Epidermal melanocyte (primary cell): Measurements from ENCODE around the gene CDC40.
A peak's percentile ranks its signal among the peaks of the same experiment; 100 is the strongest.
"Not testable (repeated sequence)": the region's sequence is repeated elsewhere in the genome, so short reads cannot be mapped to it uniquely, and the experiment has no call there.

Source experiments
- DNase-seq: peaks from one replicate; pipeline ENCODE4 v3.0.0; 2011; ENCODE audit warnings: low spot score; ENCODE audit not compliant: insufficient read length

The CDC40 gene

DNA sequence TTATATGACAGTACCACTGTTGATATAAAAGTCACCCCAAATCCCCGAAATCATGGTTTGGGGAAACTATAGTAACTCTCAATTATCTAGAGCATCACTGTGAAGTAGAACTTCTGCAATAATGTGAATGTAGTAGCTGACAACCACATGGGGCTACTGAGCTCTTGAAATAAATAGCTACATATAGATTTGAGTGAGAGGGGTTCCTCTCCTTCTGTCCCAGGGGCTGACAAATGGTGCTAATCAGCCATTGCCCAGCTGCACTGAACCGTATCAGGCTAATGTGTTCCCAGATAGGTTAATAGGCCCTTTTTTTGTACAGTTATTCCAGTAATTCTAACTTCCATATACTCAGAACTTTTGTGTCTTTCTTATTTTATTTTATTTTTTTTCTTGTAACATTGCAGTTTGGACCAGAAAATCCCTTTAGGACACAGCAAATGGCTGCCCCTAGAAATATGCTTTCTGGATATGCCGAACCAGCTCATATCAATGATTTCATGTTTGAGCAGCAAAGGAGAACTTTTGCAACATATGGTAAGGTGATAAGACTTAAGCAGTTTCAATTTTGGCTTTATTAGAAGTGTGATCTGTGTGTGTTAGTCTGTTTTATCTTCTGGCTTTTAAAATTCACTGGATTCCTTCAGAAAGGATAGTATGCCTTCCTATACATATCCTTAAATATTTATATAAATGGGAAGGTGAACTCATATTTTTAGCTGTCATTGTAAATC lies 21.1 kb downstream of the CDC40 start:
- DNase-seq: no peak

DNA sequence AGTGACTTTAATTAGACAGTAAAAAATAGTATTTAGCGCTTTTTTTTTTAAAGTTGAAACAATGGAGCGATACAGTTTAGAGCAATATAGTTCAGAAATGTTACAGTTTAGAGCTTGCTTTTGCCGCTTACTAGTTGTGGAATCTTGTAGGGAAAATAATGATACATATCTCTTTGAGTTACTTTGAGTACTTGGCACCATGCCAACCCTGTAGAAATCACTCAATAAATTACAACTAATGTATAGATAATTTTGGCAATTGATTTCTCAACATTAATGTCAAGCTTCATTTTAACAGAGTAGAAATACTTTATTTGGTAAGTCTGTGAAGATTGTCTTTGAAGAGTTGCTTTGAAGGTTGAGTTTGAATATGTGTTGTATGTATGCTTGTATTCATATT lies 27.4 kb downstream of the CDC40 start:
- no peak for DNase-seq

DNA sequence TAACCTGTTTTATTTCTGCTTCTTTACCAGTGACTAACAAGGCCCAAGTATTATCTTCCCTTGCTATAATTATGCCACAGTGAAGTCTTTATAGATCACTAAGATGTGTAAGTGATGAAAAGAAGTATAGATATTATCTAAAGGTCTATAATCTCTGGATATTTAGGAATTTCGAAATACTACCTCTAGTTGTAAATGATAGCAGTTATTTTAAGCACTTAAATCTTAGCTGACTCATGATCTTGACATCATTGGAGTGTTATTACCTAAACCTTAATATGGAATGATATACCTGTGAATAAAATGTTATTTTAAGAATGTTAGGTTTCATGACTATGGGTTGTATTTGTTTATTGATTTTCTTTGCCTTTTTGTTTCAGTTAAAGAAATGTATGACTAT lies 31.5 kb downstream of the CDC40 start:
- no peak for DNase-seq

- no peak for DNase-seq
Observed at GRCh38 chr6:110214338-110214737, 34.1 kb downstream of the CDC40 start.

DNA sequence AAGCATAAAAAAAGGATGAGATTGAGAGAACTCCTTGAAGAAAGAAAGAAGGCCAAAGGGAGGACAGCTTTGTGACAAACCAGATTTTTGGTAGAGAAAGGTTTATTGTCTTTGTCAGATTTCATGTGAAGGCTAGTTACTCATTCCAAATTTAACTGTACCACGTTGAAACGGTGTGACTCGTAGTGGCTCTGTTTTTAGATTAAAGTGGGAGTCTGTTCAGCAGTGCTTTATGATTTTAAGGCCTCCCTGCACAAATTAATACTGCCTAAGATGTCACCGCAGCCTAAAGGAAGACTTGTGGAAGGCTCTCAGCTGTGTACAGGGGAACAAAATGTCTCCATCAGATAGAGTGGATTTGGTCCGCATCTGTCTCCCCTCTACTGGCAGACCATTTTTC lies 35.9 kb downstream of the CDC40 start:
- DNase-seq: no peak

- DNase-seq: no peak
Observed at GRCh38 chr6:110217266-110217665, 37.0 kb downstream of the CDC40 start.

DNA sequence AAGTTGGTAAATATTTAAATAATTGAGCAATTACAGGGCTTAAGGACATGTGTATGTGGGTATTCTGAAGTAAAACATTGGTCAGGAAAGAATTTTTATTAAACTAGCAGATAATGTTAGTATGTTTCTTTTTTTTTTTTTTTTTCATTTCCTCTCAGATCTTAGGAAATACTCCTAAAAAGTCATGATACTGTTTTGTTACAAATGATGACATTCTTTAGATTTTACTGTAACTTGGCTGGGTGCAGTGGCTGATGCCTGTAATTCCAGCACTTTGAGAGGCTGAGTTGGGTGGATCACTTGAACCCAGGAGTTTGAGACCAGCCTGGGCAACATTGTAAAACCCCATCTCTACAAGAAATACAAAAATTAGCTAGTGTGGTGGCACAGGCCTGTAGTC lies 41.5 kb downstream of the CDC40 start:
- no peak for DNase-seq

GRCh38 chr6:110226261-110226660 lies 46.0 kb downstream of the CDC40 start:
- DNase-seq: no peak

- no peak for DNase-seq
Observed at GRCh38 chr6:110232450-110232849, 52.2 kb downstream of the CDC40 start.

DNA sequence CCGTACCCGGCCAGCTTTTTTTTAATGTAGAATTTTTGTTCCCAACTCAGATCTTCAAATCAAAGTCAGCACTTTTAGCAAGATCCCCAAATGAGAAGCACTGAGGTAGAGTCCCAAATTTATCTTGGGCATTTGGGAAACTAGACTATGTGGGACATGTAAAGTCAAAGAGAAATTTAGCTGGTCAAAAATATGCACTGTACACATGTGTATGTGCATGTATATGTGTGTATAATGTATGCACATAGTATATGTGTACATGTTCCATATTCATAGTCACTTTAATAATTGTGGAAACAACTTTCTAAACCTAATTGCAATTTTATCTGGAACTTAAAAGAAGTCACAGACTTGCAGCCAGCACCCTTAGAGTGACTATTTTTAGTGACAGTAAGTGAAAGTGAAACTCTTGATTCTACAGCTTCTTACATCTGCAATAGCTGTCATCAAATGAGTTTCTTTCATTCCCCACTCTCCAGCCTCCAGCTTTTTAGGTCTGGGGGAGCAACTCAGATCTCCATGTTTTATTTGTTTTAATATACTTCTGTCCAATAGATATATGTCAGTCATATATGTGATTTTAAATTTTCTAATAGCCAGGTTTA lies 53.6 kb downstream of the CDC40 start:
- no peak for DNase-seq

- not testable (repeated sequence) for DNase-seq
Observed at GRCh38 chr6:110236007-110236406, 55.8 kb downstream of the CDC40 start.

DNA sequence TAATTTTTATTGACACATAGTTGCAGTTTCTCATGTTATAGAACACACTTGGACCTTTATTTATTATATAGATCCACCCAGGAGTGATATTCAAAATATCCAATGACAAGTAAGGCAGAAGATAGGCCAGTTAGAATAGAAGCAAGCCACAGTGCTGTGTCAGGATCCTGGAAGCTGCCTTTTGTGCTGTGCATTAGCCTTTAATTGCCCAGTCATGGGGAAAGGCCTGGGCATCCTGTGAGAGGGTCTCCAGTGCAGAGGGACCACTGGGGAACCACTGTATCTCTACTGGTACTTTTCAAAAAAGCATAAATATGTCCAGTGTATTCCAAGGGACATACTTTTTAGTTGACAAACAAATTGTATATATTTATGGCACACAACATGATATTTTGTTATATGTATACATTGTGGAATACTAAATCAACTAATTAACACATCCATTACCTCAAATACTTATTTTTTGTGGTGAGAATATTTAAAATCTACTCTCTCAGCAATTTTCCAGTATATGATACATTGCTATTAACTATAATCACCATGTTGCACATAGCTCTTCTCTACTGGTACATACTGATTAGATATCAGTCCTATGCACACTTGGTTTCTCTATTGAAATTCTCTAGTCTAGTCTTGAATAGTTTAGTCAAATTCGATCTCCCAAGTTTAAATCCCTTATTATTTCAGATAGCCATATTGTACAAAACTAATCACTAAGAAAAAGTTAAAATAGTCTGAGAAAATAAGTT lies 59.5 kb downstream of the CDC40 start:
- DNase-seq: no peak

- not testable (repeated sequence) for DNase-seq
Observed at GRCh38 chr6:110244621-110245020, 64.4 kb downstream of the CDC40 start.

DNA sequence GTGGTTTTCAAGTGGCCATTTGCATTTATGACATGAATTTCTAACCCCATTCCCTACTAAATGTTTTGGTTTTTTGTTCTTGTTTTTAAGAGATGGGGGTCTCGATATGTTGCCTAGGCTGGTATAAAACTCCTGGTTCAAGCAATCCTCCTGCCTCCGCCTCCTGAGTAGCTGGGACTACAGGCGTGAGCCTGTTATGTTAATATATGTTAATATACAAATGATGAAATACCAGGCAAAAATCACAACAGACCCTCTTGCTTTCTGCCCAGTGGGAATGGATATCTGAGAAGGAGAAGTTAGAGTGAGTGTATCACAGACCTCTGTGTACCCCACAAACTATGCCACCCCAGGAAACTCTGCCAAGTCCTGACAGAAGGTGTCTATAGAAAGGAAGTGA lies 66.2 kb downstream of the CDC40 start:
- no peak for DNase-seq

DNA sequence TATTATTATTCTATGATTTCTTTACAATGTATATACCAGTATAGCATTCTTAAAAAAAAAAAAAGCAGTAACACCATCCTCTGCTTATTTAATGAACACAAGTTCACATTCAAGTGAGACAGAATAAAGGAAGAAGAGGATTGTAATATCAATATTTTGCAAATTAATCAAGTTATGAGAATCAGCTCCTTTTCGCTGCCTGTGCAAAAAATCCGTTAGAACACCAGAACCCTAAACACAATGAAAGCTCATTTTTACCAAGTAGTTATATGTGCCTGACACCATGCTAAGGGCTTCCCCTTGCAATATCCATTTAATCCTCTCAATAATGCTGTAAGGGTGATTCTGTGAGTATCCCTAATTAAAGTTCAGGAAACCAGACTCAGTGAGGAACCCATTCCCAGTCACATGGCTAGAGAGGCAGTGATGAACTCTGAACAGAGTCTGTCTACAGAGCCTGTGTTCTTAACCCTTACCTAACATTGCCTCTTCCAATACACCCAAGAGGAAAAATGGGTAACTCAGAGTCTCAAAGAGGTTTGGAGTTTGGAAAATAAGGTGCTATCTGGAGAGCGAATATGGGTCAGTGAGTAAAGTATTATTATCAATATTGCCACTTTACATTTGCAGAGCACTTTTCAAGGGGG lies 66.8 kb downstream of the CDC40 start:
- no peak for DNase-seq

DNA sequence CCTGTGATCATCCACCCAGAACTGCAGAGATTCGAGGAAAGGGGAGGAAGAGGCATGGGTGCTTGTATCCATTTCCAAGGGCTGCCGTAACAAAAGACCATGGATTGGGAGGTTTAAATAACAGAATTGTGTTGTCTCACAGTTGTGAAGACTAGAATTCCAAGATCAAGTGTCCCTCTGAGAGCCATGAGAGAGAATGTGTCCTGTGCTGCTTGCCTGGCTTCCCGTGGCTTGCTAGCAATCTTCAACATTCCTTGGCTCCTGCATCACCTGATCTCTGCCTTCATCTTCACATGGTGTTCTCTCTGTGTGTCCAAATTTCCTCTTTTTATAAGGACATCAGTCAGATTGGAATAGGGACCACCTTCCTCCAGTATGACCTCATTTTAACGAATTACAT lies 69.8 kb downstream of the CDC40 start:
- DNase-seq: no peak

DNA sequence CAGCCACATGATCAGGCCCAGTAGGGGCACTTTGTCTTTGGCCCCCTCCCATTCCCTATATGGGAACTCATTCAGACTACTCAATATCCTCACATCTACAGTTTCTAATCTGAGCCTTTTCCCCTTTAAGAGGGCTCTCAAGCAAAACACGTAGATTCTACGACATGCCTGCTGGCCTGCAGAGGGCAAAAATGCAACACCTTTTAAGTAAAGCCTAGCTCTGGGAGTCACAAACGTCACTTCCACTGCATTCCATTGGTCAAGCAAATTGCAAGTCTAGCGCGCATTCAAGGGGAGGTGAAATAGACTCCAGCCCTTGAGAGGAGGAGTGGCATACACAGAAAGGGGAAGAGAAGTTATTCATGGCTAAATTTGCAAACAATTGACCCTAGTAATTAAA lies 70.6 kb downstream of the CDC40 start:
- DNase-seq: no peak

GRCh38 chr6:110255211-110255750 lies 75.1 kb downstream of the CDC40 start:
- DNase-seq: peak; percentile 28

DNA sequence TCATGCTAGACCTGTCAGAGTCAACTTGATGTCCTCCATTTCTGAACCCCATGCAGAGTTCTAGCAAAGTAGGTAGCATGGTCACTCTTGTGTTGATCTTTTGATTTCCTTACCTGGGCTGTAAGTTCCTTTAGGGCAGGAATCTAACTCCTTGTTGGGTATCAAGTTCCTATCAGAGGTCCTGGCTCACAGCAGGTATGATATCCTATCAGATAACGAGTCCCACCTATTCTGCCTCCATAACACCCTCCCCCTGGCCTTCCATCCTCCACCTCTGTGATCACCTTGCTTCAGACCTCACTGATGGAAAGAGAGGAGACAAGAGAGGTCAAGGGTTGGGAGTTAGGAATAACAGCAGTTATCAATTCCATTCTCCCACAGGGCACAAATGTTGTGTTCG lies 76.1 kb downstream of the CDC40 start:
- no peak for DNase-seq

DNA sequence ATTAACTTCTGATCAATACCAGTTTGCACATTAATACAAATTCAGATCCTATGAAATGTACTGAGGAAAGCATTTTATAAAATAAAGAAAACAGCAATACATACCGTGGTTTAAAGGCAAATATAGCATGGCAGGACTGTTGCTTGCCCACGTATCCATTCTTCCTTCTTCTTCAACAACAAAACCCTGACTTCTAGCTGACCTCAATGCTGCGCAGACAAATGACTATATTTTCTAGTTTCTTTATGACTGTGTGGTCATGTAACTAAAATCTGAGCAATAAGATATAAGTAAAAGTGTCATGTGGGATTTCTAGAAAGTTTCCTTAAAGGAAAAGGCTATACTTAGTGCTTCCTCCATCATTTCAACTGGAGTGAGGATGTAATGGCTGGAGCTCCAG lies 85.0 kb downstream of the CDC40 start:
- no peak for DNase-seq

DNA sequence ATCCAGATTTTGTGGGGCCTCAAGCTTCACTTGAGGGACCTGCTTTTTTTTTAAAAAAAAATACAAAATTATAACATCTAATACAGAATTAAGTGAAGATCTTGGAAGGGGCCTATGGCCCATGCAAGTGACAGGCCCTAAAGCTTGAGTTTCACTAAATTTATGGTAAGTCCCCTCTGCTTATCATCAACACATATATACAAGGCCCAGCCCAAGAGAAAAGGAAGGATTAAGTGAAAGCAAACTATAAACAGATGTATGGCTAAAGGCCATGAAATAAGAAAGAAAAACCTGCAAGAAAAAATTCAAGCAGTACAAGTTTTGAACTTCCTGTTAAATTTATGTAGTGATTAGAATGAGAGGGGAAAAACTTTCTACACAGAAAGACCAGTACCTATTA lies 86.8 kb downstream of the CDC40 start:
- no peak for DNase-seq

- no peak for DNase-seq
Observed at GRCh38 chr6:110269623-110270022, 89.4 kb downstream of the CDC40 start.
